ENCODE results near the gene PCSK2.

The PCSK2 gene

DNA sequence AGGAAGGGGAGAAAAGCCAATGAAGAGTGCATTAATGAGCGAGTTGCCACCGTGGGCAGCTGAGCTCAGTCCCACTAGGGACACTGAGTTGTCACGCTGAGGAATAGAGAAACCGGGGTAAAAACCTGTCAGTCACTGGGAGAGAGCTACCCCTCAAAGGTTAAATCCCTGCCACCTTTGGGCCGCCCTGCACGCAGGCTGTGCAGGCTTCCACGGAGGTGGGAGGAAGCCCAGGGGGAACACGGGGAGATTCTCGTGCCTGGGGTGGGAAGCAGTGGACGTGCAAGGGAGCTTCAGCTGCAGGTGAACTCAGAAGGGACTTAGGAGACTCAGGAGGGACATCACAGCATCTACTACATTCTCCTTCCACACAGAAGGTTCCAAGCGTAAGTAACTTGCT is 253.9 kb downstream of the PCSK2 start:
- no peak for DNase-seq (ENCODE audit: low read depth)

DNA sequence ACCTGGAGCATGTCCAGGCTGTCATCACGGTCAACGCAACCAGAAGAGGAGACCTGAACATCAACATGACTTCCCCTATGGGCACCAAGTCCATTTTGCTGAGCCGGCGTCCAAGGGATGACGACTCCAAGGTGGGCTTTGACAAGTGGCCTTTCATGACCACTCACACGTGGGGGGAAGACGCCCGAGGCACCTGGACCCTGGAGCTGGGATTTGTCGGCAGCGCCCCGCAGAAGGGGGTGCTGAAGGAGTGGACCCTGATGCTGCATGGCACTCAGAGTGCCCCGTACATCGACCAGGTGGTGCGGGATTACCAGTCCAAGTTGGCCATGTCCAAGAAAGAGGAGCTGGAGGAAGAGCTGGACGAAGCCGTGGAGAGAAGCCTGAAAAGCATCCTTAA is 254.8 kb downstream of the PCSK2 start:
- no peak for DNase-seq (ENCODE audit: low read depth)

DNA sequence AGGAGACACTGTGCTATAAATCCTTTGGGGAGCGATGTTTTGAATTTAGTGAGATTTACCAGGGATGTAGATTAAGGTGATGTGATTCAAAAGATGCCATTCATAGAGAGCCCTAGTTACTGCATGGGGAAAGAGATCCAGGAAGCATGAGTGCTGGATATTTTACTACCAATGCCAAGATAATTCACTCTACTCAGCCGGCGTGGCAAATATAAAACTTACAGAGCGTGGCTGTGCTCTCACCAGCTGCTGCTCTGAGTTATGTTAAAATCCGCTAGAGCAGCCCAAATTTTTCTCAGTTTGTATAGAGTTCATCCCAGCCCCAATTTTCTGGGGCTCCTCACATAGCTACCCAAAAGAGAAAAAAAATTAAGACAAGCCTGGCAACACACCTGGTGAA is 255.7 kb downstream of the PCSK2 start:
- DNase-seq (ENCODE audit: low read depth) = no peak

DNA sequence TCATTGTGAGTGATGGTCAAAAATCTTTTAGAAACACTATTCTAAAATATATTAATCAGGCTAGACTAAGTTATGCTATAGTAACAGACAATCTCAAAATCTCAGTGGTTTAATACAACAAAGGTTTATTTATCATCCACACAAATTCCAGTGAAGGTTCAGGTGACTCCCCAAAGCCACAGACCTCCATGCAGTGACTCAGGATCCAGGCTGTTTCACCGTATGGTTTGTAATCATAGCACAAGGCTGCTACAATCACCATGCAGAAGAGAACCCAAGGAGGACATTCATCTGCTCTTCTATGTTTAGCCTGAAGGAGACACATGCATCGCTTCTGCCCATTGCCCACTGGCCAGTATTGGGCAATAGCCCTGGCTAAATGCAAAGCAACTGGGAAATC is 258.2 kb downstream of the PCSK2 start:
- no peak for DNase-seq (ENCODE audit: low read depth)

DNA sequence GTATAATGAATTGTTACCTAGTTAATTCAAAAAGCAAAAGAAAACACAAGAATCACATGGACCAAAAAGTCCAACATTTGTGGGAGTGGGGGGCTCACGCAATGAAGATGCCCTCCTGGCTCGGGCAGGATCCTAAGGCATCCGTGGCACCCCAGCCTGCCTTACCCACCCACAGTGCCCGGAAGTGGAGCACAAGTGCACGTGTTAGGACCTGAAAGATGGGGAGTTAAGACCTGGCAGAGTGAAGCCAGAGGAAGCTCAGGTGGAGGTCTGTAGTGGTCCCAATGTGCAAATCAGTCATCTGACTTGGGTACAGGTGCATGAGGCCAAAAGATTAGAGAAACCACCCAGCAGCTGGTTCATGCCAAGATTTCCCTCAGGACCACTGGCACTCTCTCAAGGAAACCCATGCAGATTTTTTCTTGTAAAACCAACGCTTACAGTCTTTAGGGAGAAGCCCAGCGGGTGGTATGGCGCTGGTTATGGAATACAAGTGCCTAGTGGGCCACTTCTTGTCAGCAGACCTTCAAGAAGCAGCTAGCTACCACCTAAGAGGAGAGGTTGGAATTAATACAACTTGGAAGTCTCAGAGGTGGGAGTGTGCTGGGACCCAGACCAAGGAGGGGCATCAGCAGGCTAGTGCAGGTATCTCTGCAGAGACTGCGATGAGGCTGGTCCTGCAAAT is 262.2 kb downstream of the PCSK2 start:
- no peak for DNase-seq (ENCODE audit: low read depth)

DNA sequence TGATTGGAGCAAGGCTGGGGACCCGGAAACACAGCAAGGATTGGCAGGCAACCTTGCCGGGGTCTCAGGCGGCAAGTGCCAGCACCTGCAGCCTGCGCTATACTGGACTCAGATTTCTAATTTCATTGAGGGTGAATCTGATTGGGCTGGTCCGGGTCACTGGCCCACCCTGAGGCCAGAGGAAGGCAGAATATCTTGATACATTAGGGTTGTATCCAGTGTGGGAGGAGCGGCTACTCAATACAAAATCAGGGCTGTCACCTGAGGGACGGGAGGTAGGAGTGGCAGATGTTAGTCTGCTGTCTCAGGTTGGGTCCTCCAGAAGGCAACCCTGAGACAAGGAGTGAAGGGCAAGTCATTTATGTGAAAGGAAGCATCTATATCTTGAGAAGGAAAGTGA is 263.7 kb downstream of the PCSK2 start:
- no peak for DNase-seq (ENCODE audit: low read depth)

DNA sequence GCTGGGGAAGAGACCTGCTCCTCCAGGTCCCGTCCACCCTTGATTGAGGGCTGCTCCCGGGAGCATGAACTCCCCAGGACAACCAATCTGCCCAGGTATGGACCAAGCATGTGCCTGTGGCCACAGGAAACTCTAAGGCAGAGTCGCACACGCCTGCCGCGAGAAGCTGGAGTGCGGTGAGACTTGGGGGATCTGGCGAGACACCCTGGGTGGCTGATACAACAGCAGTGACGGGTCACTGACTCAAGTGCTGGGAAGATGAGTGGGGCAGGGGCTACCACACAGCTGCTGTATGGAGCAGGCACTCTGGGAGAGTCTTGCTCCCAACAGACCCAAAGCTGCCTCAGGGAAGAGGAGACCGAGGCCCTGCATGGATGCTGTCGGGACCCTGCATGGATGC is 264.2 kb downstream of the PCSK2 start:
- no peak for DNase-seq (ENCODE audit: low read depth)

DNA sequence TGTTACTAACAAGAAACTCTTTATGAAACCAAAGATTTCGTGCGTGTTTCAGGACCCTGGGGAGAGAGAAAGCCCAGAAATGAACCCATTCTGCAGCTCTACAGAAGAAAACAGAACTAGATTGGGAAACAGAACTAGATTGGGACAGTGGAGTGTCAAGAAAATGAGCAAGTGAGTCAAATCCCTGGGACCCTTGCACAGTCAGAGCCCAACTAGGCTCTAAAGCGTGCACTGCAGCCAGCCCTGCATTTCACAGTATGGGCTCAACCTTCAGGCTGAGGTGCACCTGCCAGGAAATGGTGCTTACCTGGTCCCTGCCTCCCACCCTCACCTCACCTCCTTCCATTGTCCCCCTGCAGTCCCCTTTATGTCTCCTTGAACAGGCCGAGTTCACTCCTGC is 264.6 kb downstream of the PCSK2 start:
- DNase-seq (ENCODE audit: low read depth) = no peak

DNA sequence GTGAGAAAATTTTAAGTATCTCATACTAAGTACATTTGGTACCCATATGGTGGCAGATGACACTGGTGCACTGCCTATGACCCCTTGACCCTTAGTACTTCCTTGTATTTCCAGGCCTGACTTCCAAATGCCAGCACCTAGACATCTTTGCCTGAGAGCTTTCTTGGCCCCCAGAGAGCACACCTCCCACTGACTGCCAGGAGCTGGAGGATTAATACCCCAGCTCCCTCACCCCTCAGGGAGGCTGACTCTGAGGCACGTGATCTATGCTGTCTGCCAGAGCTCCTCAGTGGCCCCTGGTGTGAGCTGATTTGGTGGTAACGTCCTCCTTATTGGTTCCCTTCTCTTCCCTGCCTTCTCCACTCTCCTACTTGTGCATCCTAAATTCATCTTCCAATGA is 266.3 kb downstream of the PCSK2 start:
- DNase-seq (ENCODE audit: low read depth) = no peak

DNA sequence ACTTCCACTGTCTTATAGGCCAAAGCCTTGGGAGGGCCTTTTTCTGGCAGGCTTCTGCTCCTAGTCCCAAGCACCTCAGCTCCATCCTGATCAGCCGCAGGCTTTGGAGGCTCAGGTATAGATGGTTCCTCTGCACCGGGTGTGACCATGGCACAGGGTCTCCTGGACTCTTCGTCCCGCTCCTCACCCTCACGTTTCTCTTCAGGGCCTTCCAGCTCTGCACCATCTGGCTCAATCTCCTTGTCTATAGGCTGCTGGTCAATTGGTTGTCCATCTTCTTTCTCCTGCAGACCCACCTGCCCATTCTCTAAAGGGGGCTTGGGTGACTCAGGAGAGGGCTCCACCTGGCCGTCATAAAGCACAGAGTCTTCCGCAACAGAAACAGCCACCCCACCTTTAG is 267.4 kb downstream of the PCSK2 start:
- DNase-seq (ENCODE audit: low read depth) = no peak

DNA sequence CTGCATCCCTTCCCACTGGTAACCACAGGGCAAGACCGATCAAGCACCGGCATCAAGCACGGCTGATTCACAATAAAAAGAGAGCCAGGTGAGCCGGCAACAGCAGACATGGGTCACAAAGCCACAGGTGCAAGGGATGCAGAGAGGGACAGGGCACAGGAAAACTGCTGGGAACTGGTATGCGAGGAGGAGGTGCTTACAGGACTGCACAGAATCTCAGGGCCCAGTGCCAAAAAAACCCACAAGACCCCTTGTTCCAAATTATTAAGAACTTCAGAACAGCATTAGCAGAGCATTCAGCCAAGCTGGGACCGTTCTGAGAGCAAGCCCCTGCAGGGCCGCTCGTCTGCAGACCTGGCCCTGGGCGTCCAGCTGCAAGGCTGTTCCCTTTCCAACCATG is 269.0 kb downstream of the PCSK2 start:
- no peak for DNase-seq (ENCODE audit: low read depth)

DNA sequence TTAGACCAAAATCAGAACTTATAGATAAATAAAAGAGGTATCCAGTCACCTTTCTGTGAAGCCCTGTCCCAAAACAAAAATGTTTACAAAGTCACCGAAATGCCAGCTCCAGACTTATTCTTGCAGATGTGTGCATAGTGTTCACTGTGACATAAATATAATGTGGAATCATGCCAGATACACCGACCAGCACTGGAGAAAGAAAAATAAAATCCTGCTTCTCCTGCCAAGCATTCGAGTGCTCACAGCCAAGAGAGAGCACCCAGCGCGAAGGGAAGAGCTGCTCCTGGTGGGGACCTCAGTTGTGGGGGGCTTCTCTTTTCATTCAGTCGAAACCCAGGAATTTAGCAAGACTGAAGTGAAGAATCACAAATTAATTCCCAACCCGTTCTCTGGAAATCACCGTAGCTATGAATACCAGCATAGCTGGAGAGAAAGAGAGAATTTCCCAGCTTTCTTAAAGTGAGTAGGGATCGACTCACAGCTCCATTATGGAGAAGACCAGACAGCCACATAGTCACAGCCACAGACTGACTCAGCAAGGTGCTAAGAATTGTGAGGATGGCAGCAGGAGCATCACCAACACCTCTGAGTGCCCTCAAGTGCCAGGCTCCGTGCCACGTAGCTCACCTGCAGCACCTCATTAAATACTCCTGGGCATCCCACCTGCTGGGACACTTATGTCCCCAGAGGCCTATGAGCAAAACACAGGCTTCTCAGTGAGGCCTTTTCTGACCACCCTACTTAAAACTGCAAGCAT is 271.2 kb downstream of the PCSK2 start:
- DNase-seq (ENCODE audit: low read depth) = no peak

DNA sequence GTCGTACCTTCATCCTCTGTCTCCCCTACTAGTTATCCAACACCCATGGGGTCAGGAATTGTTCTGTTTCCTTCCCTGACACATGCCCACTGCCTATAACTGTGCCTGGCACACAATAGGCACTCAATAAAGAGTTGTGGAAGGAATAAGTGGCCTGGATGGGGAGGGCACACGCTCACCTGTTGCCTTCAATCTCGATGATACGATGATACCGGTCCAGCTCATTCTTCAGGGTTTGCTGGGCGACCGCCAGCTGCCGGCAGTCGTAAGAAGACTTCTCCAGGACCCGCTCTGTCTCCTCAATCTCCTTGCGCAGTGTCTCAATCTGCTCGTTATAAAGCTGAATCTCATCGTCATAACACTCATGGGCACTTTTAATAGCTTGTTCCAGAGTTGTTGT is 271.8 kb downstream of the PCSK2 start:
- DNase-seq (ENCODE audit: low read depth) = no peak

DNA sequence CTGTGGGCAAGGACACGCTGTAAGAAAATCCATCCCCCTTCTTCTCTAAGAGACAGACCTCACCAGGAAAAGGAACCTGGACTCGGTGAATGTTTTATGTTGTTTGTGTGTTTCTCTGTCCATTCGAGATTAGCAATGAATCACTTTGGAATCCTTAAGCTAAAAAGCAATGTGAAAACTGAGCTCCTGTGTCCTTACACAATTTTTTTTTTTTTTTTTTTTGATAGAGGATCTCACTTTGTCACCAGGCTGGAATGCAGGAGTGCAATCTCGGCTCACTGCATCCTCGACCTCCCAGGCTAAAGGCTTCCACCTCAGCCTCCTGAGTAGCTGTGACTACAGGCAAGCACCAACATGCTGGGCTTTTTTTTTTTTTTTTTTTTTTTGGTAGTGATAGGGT is 272.2 kb downstream of the PCSK2 start:
- DNase-seq (ENCODE audit: low read depth) = no peak

DNA sequence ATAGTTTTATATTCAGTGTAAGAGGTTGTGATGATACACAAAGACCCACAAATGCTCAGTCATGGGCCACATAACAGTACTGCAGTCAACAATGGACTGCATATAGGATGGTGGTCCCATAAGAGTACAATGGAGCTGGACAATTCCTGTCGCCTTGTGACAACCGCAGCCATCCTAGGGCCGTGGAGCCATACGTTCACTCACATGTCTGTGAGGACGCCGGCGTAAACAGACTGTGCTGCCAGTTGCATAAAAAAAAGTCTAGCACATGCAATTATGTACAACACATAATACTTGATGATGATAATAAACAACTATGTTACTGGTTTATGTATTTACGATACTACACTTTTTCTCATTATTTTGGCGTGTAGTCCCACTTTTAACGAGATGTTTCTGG is 273.4 kb downstream of the PCSK2 start:
- DNase-seq (ENCODE audit: low read depth) = no peak

DNA sequence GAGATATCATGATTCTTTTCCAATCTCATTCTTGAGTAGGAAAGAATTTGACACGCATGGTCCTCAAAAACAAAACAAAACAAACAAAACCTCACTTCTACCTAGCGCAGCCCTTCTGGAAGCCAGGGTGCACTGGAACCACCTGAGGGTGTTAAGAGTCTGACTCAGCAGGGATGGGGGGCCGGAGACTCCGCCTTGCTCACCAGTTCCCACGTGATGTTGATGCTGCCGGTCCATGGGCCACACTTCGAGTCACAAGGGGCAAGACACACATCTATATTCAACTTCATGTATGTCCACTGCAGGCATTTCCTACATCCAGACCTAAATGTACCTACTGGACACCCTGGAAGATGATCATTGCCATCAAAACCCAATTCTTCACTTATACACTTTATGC is 274.0 kb downstream of the PCSK2 start:
- DNase-seq (ENCODE audit: low read depth) = no peak

DNA sequence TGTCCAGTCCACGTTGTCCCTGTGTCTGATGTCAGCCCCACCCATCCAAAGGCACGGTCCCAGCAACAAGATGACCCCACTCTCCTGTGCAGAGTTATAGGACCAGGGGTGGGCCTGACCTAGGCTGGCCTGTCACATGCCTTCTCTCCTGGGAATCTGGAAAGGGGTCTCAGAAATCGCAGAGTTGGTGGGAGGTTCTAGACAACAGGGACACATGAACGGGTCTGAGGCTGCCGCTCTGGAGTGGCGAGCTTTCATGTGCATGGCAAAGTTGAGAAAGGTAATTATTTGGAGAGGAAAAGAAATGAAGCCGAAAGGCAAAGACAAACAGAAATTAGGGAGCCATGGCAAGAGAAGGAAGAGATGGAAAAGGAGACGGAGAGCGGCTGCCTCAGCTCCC is 274.9 kb downstream of the PCSK2 start:
- no peak for DNase-seq (ENCODE audit: low read depth)

DNA sequence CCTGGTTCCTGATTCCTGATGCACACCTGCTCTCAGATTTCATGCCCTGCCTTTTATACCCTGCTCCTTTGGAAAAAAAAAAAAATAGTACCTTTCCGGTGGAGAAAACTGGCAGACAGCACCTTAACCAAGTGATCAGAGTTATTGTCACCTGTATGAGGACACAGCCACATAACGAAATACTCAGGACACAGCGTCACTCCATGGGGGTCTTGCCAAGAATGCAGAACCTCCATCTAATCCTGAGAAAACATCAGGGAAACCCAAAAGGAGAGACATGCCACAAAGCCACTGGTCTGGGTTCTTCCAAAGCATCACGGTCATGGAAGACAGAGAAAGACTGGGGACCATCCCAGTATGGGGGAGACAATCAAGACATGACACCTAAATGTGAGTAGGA is 275.3 kb downstream of the PCSK2 start:
- DNase-seq (ENCODE audit: low read depth) = no peak

DNA sequence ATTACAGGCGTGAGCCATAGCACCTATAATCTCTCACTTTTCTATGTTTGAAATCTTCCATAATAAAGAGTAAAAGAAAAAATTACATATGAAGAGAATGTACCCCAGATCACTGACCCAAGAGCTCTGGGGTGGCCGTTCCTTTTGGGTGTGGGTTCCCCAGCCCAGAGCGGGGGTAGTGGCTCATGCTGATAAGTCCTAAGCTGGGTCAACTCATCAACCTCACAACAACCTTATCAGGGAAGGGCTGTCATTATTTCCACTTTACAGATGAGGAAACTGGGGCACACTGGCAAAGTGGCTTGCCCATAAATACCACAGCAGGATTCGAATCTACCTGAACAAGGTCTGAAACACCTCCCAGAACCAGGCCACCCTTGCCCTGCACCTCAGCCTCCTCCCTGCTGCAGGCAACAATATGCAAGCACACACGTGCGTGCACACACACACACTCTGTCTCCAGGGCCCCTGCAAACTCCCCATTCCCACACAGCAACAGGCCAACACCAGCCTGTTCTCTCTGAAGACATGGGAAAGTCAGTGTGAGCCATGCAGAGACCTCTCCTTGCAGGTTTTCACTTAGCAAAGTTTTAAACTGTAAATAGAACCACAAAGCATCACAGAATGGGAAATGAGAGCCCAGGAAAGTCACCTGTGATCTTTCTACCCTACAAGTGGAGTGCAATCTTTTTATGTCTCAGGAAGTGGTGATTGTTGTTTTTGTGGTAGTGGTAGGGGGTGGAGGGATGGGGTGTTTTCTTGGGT is 276.6 kb downstream of the PCSK2 start:
- DNase-seq (ENCODE audit: low read depth) = no peak

DNA sequence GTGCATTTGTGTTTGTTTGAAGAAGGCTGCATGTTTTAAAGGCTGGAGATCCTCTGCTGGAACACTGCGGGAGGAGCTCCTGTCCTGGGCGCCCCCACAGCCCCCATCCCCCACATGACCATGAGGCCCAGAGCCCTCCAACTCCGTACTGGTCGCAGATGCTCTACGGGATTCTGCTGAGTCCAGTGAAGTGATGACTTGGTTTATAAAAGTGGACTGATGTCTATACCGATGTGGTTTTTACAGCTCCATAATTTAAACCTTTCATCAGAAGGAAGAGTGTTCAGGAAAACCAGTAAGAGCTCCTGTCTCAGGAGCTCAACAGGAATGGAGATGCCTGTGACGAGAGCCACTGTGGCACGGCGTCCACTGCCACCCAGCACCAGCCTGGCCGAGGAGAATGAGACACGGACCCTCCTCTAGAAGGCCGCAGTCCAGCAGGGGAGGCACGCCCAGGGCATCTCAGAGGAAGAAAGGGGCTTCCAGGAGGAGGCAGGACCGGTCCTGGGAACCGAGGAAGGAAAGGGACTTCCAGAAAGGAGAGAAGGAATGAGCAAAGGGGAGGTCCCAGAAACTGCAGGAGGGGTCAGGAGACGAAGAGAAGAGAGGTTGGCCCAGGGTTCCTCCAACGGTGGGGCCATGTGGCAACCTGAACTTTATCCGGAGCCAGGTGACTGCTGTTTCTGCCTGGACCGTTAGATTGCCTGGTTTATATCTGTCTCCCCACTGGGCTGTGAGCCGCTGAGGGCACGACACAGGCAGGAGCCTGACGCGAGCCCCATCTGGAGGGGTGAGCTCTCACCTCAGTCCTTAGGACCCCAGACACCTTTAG is 277.4 kb downstream of the PCSK2 start:
- DNase-seq (ENCODE audit: low read depth) = no peak

DNA sequence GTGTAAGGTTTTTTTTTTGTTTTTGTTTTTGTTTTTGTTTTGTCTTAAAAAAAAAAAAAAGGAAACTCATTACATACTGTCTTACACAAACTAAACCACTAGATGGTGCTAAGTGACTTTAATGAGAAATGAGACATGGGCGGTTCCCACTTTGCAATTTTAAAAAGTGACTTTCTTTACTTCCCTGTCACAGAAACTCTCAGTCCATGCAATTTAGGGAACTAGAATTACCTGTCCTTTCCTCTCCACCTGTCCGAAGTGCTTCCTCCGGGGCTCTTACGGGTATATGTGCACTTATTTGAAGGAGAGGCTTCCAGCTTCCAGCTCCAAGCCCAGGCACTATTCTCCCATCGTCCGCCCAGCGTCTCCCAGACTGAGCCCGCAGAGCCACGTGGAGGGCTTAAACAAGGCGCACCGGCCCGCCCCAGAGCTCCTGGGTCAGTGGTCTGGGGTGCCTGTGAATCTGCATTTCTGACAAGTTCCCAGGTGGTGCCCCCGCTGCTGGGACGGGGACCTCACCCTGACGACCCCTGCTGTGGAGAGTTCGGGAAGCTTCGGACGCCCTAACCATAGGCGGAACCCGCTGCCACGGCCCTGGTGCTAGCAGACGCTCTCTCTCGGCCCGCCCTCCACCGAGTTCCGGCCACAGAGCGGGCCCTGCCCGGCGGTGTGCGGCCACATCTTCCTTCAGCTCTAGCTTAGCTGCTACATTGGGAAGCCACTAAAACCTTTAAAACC is 278.2 kb downstream of the PCSK2 start:
- no peak for DNase-seq (ENCODE audit: low read depth)

Data from T-helper 22 cell (primary cell).